Parietal lobe (tissue), 2 donors: ENCODE data around the gene YWHAQ. TPM values are rescaled to one million over a fixed set of nuclear protein-coding genes. Genes with fewer than 3 reads are reported as not detected.

Experiments
- small RNA-seq: library from RNA; depleted of rRNA; stranded (forward); fragments of <200 nt; gene quantifications from one replicate; pipeline ENCODE3, GENCODE V24; 2014; ENCODE audit warnings: low replicate concordance
- total RNA-seq: library from RNA; depleted of rRNA; stranded (reverse); fragments of >200 nt; gene quantifications from one replicate; pipeline ENCODE4 v1.2.3, GENCODE V29; 2014

Gene YWHAQ
- total RNA-seq: 526 TPM

GRCh38 chr2:9630736-9631552 lies at the start of gene YWHAQ:
TSS of gene YWHAQ (minus strand) at chr2:9630997. CDS start at chr2:9630452, 545 bp downstream.

DNA sequence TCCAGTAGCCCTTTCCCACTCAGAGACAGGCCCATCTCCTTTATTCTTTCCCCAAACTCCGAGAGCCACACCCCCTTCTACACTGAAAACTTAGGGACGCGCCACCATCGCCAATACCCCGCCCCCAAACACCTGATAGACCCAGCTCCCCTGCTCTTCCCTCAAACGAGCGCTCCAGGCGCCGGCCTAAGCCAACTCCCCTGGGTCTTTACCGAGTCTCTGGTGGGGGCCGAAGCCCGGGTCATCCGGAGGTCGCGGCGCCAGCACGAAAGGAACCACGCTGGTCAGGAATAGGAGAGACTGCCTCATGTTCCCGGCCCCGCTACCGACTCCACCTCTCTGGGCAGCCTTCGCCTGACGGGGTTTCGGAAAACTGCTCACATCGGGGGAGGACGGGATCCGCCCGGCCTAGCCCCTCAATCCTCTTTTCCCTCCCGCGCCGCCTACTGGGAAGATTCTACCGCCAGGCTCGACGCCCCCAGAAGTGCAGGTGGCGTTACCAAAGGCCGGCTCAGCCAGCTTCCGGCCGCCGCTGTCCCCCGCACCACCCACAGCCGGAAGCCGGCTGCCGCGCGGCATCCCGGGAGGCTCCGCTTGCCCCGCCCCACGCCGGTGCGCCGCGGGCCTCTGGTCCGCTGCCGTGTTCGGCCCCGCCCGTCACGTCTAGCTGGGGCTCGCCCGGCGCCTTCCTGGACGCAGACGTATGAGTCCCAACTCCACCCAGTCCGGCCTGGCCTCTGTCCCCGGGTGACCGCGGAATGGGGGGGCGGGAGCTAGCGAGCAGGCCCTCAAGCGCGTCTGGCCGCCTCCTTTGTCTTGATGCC lies 75.3 kb downstream of the YWHAQ start, which contains the start of gene ADAM17:
Gene ADAM17 (minus strand): TSS at position 534 of the 824 bp plus-strand sequence. CDS start 225 bp downstream, at position 309.

Small RNA genes lying within 50 kb of the gene (small RNA-seq; reads per million reads assigned to genes)
- gene RF00019: not detected

Other genes starting within 250 kb of the YWHAQ start
- 73.6 TPM for gene ITGB1BP1, start 207.5 kb downstream of the YWHAQ start, total RNA-seq
- 41.6 TPM for gene CPSF3, start 207.3 kb downstream of the YWHAQ start, total RNA-seq
- gene IAH1, start 156.4 kb downstream of the YWHAQ start, total RNA-seq: 89.2 TPM
- gene ADAM17, start 75.2 kb downstream of the YWHAQ start, total RNA-seq: 44.1 TPM
- gene TAF1B, start 212.5 kb upstream of the YWHAQ start, total RNA-seq: 58.5 TPM